Activated CD4-positive, alpha-beta T cell treated with anti-CD3 and anti-CD28 coated beads for 36 hours (primary cell): ENCODE data around the gene RPS21. TPM values are rescaled to one million over a fixed set of nuclear protein-coding genes. Genes with fewer than 3 reads are reported as not detected.

Experiments
- ATAC-seq: fragments of 200-7000 bp; cut with Tn5 transposase; one replicate; pipeline ENCODE4 v1.10.0; 2021; ENCODE audit warnings: mild to moderate bottlenecking, moderate library complexity
- CTCF ChIA-PET: fragments of 350-600 bp; sonication (Branson Sonifier 250); formaldehyde crosslinking; loops from one replicate; lab custom pipeline; 2021; ENCODE audit warnings: antibody characterized with exemption; lab: Charles Lee
- POLR2A ChIA-PET: fragments of 350-600 bp; sonication (Branson Sonifier 250); formaldehyde crosslinking; loops from one replicate; lab custom pipeline; 2021; ENCODE audit warnings: antibody characterized with exemption, inconsistent platforms; lab: Charles Lee
- DNase-seq: peaks from one replicate; pipeline ENCODE4 v3.0.0-alpha.2; 2020
- H3K27ac Mint-ChIP-seq: one replicate; pipeline ENCODE4 v1.8.0; 2021; ENCODE audit warnings: mixed read lengths
- H3K27me3 Mint-ChIP-seq: one replicate; pipeline ENCODE4 v1.8.0; 2021; ENCODE audit warnings: mixed read lengths
- H3K36me3 Mint-ChIP-seq: one replicate; pipeline ENCODE4 v1.8.0; 2021; ENCODE audit warnings: low read depth, mixed read lengths
- H3K4me1 Mint-ChIP-seq: one replicate; pipeline ENCODE4 v1.8.0; 2021; ENCODE audit warnings: mixed read lengths
- H3K4me3 Mint-ChIP-seq: one replicate; pipeline ENCODE4 v1.8.0; 2021; ENCODE audit warnings: mild to moderate bottlenecking, moderate library complexity, mixed read lengths
- H3K9me3 Mint-ChIP-seq: one replicate; pipeline ENCODE4 v1.8.0; 2021; ENCODE audit warnings: low read depth, mixed read lengths
- intact Hi-C, 2 experiments: fragments of 100-400 bp; cut with DNase I in 1 of 2; cut with micrococcal nuclease in 1 of 2; formaldehyde crosslinking; loops; one replicate each; pipeline versions ENCODE4 v1.14.2 to v1.15.1; 2022 to 2024; cut with DNase I, micrococcal nuclease
- total RNA-seq, 2 experiments: library from RNA; stranded (reverse); gene quantifications; one replicate each; pipeline ENCODE4 v1.2.3, GENCODE V29; 2021

Gene RPS21
- total RNA-seq, 2 experiments from 2014 or later: 1,051 to 2,439 TPM

DNA sequence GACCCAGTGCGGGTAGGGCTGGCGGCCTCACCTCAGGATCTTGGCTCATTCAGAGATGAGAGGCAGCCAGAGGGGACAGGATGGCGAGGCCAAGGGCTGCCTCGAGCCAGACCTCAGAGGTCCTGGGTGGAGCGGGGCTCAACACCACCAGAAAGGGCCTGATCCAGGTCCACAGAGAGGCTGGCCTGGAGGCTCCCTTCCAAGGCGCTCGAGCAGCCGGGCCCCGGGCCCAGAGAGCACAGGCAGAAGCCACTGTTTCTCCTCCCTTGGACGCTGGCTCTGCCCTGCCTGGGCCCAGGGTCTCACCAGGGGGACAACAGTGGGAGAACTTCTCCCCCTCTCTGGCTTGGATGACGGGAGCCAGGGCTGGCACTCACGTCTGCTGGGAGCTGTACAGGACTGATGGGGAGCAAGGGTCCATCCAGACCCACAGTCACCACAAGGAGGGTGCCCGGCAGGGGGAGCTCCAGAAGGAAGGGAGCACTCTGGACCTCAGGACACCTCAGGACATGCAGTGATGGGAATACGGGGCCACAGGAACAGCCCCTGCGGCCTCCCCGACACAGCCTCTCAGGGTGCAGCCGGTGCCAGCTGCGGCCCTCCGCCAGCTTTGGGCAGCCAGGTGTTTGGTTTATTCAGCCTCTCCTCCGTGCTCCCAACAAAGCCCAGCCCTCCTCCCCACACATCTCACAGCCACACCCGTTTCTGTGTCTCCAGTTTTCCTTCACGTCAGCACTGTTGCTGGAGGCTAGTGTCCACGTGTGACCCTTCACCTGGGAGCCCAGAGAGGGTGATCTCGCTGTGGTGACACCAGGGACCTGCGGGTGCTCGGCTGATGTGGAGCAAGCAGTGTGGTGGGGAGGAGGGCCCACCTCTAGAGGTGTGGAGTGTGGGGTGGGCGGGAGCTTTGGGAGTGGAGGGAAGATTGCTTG lies 8.7 kb downstream of the RPS21 start:
- Mint-ChIP-seq H3K4me1 (no peaks in the 10 kb centered on the region), H3K27me3 (no peaks in the 10 kb centered on the region), H3K27ac (no peak overlapping the region), H3K9me3 (peaks cover 2% of the 10 kb centered on the region), H3K4me3 (no peak overlapping the region), H3K36me3 (peaks cover 7% of the 10 kb centered on the region)
- no peak for ATAC-seq
- CTCF ChIA-PET: no interaction called here
- POLR2A ChIA-PET: no interaction called here
- no peak for DNase-seq
- intact Hi-C loops: no loop called here

DNA sequence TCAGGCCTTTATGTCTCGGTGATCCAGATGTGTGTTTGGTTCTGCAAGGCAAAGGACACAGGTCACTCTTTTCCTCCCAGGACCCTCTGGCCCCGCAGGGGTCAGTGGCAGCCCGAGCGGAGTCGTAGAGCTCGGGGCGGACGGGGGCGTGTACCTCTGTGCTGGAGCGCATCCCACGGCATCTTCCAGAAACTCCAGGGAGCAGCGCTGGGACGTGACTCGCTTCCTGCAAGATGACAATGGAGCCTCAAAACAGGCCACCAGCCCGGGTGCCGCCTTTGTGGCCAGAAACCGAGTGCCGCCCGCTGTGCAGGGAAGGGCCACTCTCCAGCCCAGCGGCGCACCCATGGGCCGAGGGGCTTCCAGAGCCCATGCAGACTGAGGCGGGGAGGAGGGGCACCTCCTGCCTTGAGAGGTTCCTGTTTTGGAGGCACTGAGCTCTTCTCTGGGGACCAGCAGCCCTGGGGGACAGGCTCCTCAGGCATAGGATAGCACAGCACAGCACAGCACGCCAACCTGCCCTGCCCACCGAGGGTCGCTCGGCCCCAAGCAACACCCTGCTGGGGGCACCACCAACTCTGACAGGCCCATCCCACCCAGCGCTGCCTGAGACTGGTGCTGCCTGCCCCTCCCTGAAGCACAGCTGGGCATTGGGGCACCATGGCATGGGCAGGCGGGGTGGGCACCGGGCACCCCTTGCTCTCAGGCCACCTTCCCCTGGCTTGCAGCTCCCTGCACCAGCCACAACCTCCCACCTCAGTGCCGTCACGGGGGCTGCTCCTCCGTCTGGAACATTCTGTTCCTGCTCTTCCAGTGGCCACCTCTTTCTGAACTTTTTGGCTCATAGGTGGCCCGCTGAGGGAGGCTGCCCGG lies 9.7 kb downstream of the RPS21 start:
- H3K27me3 Mint-ChIP-seq: no peaks in the 10 kb centered on the region
- no peaks in the 10 kb centered on the region for H3K4me1 Mint-ChIP-seq
- H3K9me3 Mint-ChIP-seq: peaks cover 2% of the 10 kb centered on the region
- ATAC-seq: no peak
- CTCF ChIA-PET: no interaction called here
- intact Hi-C loops: no loop called here
- DNase-seq: no peak
- no peak overlapping the region for H3K27ac Mint-ChIP-seq
- POLR2A ChIA-PET: no interaction called here
- H3K4me3 Mint-ChIP-seq: no peak overlapping the region
- H3K36me3 Mint-ChIP-seq: peaks cover 7% of the 10 kb centered on the region

DNA sequence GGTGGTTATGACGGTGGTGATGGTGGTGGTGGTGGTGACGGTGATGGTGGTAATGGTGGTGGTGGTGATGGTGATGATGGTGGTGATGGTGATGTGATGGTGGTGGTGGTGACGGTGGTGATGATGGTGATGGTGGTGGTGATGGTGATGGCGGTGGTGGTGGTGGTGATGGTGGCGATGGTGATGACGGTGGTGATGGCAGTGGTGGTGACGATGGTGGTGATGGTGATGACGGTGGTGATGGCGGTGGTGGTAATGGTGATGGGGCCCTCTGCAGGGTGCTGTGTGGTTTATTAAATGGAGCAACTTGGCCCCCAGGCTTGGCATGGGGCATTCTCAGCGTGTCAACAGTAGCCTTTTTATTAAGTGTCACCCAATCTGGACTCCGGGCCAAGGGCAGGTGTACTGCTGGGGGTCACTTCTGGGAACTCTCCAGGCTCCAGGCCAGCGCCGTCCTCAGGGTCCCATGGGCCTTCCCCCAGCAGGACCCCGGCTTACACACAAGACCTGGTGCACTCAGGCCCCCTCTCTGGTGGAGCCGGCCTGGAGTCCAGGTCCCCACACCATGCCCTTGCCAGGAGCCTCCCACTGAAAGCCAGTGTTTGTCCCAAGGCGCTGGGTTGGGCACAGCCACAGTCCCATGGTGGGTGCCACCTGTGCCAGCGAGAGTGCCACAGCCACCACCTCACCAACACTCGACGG lies 11.4 kb downstream of the RPS21 start:
- Mint-ChIP-seq H3K4me3 (no peak overlapping the region), H3K9me3 (peaks cover 2% of the 10 kb centered on the region), H3K27ac (no peak overlapping the region), H3K27me3 (no peaks in the 10 kb centered on the region), H3K4me1 (no peaks in the 10 kb centered on the region), H3K36me3 (peaks cover 4% of the 10 kb centered on the region)
- DNase-seq (no peak), ATAC-seq (no peak)
- CTCF ChIA-PET: no interaction called here
- POLR2A ChIA-PET: no interaction called here
- intact Hi-C loops: no loop called here

DNA sequence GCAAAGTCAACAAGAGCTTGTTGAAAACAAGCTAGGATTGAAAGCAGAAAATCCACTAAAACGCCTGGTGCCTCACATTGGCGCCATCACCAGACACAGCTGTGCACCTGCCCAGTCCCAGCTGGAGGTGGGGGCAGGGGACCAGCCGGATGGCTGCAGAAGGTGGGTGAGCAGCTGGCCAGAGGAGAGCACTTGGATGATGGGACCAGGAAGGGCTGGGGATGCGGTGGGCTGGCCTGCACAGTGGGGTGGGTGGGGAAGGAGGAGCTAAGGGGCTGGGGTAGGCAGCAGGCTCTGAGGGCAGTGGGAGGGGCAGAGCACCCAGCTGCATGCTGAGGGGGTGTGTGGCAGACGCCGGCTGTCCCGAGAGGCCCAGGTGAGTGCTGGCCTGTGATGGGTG lies 13.1 kb downstream of the RPS21 start:
- Mint-ChIP-seq H3K36me3 (peaks cover 4% of the 10 kb centered on the region), H3K4me3 (no peak overlapping the region), H3K4me1 (peaks cover under 1% of the 10 kb centered on the region), H3K27ac (no peak overlapping the region), H3K9me3 (peaks cover 2% of the 10 kb centered on the region), H3K27me3 (no peaks in the 10 kb centered on the region)
- ChIA-PET POLR2A (no interaction called here), CTCF (interaction anchor here (1.1 kb wide), 2 partner anchors 10 to 32 kb away, joined by 3 read pairs; no protein-coding TSS in a partner anchor)
- no peak for DNase-seq
- intact Hi-C loops: no loop called here
- ATAC-seq: no peak

DNA sequence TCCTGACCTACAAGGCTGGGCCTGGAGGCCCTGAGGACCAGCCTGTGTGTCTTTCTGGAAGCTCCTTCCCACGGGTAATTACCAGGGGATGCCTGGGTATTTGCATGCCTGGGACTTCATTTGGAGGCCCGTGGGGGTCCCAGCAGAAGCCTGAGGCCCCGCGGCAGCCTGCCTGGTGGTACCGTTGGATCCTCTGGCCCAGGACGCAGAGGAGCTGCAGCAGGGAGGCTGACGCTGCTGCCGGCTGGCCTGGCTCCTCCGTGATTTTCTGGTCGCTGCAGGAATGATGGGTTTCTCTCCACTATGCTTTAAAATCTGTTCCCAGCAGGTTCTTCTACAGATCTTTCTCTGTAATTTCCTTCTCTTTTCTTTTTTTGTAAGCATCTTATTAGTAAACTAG lies 13.6 kb downstream of the RPS21 start:
- ChIA-PET POLR2A (no interaction called here), CTCF (no interaction called here)
- Mint-ChIP-seq H3K4me3 (no peak overlapping the region), H3K9me3 (peaks cover 2% of the 10 kb centered on the region), H3K4me1 (peaks cover 5% of the 10 kb centered on the region), H3K27me3 (no peaks in the 10 kb centered on the region), H3K36me3 (peaks cover 4% of the 10 kb centered on the region), H3K27ac (no peak overlapping the region)
- intact Hi-C loops: no loop called here
- no peak for DNase-seq
- ATAC-seq: no peak

DNA sequence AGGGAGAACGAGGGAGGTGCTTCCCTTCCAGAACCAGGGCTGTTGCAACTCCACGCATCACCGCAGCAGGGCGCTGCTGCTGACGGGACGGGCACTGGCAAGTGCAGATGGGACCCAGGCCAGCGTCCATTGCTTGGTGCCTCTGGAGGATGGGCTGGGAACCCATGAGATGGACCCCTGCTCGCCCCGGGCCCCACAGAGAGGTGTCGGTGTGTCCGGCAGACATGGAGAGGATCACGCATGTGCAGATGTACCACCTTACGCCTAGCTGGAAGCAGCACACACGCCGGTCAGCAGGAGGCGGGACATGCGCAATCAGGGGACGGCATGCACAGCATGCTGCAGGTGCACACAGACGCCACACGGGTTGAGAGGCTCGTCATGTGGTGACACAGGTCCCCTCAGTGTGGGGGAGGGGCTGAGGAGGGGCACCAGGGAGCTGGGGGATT lies 14.5 kb downstream of the RPS21 start:
- H3K4me1 Mint-ChIP-seq: peaks cover 13% of the 10 kb centered on the region
- H3K4me3 Mint-ChIP-seq: no peak overlapping the region
- intact Hi-C loops: no loop called here
- ChIA-PET POLR2A (interaction anchor here (0.6 kb wide), 1 partner anchor 15 kb away, joined by 3 read pairs; the partner anchor contains the start of gene RPS21), CTCF (no interaction called here)
- DNase-seq (no peak), ATAC-seq (no peak)
- H3K9me3 Mint-ChIP-seq: peaks cover 2% of the 10 kb centered on the region
- peaks cover 2% of the 10 kb centered on the region for H3K36me3 Mint-ChIP-seq
- H3K27ac Mint-ChIP-seq: no peak overlapping the region
- no peaks in the 10 kb centered on the region for H3K27me3 Mint-ChIP-seq

DNA sequence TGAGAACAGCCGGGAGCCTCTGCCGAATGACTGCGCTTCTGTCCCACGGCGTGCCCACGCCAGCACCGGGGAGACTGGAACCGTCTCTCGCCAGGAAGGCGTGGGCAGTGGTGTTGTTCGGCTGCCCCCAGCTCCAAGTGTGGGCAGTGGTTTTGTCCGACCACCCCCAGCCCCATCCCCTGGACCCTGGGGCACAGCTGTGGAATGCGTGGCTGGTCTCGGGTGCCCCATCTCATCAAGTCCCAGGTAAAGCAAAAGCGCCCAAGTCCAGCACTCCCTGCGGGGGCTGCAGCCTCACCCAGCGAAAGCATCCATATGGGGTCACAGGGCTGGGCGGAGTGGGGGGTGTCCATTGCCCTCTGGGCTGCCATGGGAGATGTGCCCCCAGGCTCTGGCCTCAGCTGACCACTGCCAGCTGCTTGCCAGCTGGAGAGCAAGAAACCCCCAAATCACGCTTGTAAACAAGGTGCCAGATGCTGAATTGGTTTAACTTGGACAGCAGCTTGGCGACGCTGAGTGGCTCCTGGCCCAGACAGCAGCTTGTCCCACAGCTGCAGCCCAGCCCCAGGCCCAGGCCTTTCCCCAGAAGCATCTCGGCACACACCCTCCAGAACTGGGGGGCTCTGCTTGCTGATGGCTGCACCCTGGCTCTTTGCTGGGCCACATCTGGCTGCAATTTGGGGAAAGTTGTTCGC lies 15.7 kb downstream of the RPS21 start:
- H3K9me3 Mint-ChIP-seq: peaks cover 2% of the 10 kb centered on the region
- DNase-seq: no peak
- CTCF ChIA-PET: no interaction called here
- no peak overlapping the region for H3K27ac Mint-ChIP-seq
- H3K4me1 Mint-ChIP-seq: peaks cover 13% of the 10 kb centered on the region
- H3K4me3 Mint-ChIP-seq: no peak overlapping the region
- ATAC-seq: no peak
- peaks cover 2% of the 10 kb centered on the region for H3K36me3 Mint-ChIP-seq
- intact Hi-C loops: no loop called here
- POLR2A ChIA-PET: no interaction called here
- no peaks in the 10 kb centered on the region for H3K27me3 Mint-ChIP-seq

DNA sequence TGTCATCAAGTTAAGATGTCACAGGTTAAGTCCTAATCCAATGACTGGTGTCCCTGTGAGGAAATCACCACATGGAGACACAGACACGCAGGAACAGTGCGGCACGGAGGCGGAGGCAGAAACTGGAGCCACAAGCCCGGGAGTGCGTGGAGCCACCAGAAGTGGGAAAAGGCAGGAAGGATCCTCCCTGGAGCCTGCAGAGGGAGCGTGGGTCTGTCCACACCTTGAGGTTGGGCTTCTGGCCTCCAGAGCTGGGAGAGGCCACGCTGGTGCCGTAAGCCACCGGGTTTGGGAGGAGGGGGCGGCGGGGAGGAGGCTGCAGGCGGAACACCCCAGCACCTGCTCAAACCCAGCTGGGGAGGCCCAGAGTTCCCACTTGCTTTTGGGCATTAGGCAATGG lies 16.4 kb downstream of the RPS21 start:
- Mint-ChIP-seq H3K27ac (no peak overlapping the region), H3K36me3 (no peaks in the 10 kb centered on the region), H3K27me3 (no peaks in the 10 kb centered on the region), H3K9me3 (no peaks in the 10 kb centered on the region), H3K4me3 (no peak overlapping the region), H3K4me1 (peaks cover 17% of the 10 kb centered on the region)
- ChIA-PET CTCF (no interaction called here), POLR2A (no interaction called here)
- intact Hi-C loops: no loop called here
- ATAC-seq: no peak
- DNase-seq: no peak

DNA sequence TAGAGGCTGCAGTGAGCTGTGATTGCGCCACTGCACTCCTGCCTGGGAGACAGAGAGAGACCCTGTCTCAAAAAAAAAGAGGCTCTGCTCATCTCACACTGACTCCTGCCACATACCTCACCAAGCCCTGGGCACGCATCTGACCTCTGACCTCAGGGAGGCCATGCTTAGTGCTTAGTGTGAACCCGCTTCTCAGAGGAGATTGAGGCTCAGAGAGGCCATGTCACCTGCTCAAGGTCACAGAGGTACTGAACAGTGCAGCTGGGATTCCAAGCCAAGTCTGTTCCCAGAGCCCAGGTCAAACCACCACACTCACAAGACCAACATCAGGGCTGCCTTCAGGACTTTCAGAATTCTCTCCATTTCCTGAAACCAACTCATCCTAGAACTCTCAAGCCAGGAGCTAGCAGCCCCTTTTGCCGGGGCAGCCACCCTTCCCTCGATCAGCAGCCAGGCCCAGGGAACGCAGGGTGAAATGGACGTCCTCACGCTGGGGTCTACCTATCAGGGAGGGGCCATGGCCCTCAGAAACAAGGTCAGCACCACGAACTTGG lies 17.3 kb downstream of the RPS21 start:
- no peaks in the 10 kb centered on the region for H3K36me3 Mint-ChIP-seq
- H3K27me3 Mint-ChIP-seq: no peaks in the 10 kb centered on the region
- POLR2A ChIA-PET: no interaction called here
- no peaks in the 10 kb centered on the region for H3K9me3 Mint-ChIP-seq
- intact Hi-C loops: no loop called here
- no peak overlapping the region for H3K27ac Mint-ChIP-seq
- no peak overlapping the region for H3K4me3 Mint-ChIP-seq
- CTCF ChIA-PET: interaction anchor here (0.7 kb wide), 1 partner anchor 22 kb away, joined by 4 read pairs; no protein-coding TSS in a partner anchor
- peaks cover 17% of the 10 kb centered on the region for H3K4me1 Mint-ChIP-seq
- ATAC-seq (no peak), DNase-seq (no peak)

DNA sequence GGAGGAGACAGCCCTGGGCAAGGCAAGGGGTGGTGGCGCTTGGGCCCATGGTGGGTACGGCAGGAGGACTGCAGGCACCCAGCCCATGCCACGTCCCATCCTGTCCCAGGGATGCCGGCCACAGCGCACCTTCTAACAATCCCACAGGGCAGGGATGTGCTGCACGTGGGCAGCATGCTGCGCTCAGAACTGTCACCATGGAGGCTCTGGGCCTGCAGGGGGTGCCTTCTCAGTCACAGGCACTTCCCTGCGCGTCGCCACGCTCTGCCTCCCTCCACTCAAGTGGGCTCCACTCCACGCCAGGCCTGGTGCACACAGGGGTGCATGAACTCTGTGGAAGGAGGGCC lies 17.8 kb downstream of the RPS21 start:
- POLR2A ChIA-PET: no interaction called here
- no peaks in the 10 kb centered on the region for H3K9me3 Mint-ChIP-seq
- intact Hi-C loops: loop anchor here (5.0 kb wide), 2 partner anchors 213 to 337 kb away; partner anchors contain the start of gene TAF4 (in 1 of the 2)

More for the DNA sequence above, 17.8 kb downstream of the RPS21 start:
- Mint-ChIP-seq H3K4me3 (no peak overlapping the region), H3K4me1 (peaks cover 17% of the 10 kb centered on the region), H3K36me3 (no peaks in the 10 kb centered on the region), H3K27ac (no peak overlapping the region), H3K27me3 (peaks cover 2% of the 10 kb centered on the region)
- ATAC-seq: no peak
- CTCF ChIA-PET: no interaction called here
- DNase-seq: no peak
